Psoas muscle (tissue), 8 donors: ENCODE results near the gene FAM53C. TPM values are rescaled to one million over a fixed set of nuclear protein-coding genes. Genes with fewer than 3 reads are reported as not detected.

Source experiments
- ATAC-seq, 4 donors: fragments of 200-7000 bp; cut with Tn5 transposase; one replicate each; pipeline ENCODE4 v1.9.1; 2020; ENCODE audit warnings: moderate library complexity in 3 of 4, mild to moderate bottlenecking in 2 of 4
- DNase-seq, 2 donors: peaks; one replicate each; pipeline ENCODE4 v3.0.0-alpha.2; 2020
- H3K27ac ChIP-seq: fragments of 200-600 bp; one replicate; pipeline ENCODE4 v1.8.0; 2022
- H3K27me3 ChIP-seq, 3 donors: fragments of 200-600 bp in 1 of 3; one replicate each; pipeline versions ENCODE4 v1.6.1 to v1.8.0; 2013 to 2022; ENCODE audit warnings: low read length in 2 of 3, mild to moderate bottlenecking in 2 of 3, moderate library complexity in 1 of 3; ENCODE audit not compliant: insufficient read depth in 3 of 3
- H3K36me3 ChIP-seq, 2 donors: fragments of 200-600 bp in 1 of 2; one replicate each; pipeline versions ENCODE4 v1.6.1 to v1.8.0; 2013 to 2022; ENCODE audit warnings: low read depth in 1 of 2, mild to moderate bottlenecking in 1 of 2, moderate library complexity in 1 of 2; ENCODE audit not compliant: insufficient read depth in 1 of 2
- H3K4me1 ChIP-seq: fragments of 200-600 bp; one replicate; pipeline ENCODE4 v1.8.0; 2022
- H3K4me3 ChIP-seq: fragments of 200-600 bp; one replicate; pipeline ENCODE4 v1.8.0; 2022; ENCODE audit warnings: mild to moderate bottlenecking
- H3K9me3 ChIP-seq: fragments of 200-600 bp; one replicate; pipeline ENCODE4 v1.8.0; 2022
- WGBS, 3 donors: extraction: QIAGEN DNeasy Blood & Tissue Kit; methylation state at CpG; one replicate each; pipeline versions ENCODE4 v1.1.6 to v1.1.7; 2013; 5-methylcytosine and 5-hydroxymethylcytosine counted together
- intact Hi-C, 2 donors: fragments of 100-400 bp; cut with DNase I; formaldehyde crosslinking; loops; one replicate each; pipeline versions ENCODE4 v1.11.0 to v1.14.2; 2022
- polyA plus RNA-seq, 3 donors: library from polyadenylated mRNA; stranded (reverse); fragments of 200-250 nt; gene quantifications; one replicate each; pipeline ENCODE4 v1.2.3, GENCODE V29; 2013
- total RNA-seq, 4 donors: library from RNA; stranded (reverse); fragmentation: NEBNext Ultra II Directional in 2 of 4; extraction: Animal tissue kit (Norgen Biotek cat#: 25700) in 2 of 4; gene quantifications; one replicate each; pipeline versions ENCODE4 v1.2.1 to v1.2.4, GENCODE V29; 2021 to 2023
- TF ChIP-seq, protein P1 (sequence below): fragments of 200-600 bp; IDR thresholded peaks from one replicate; pipeline ENCODE4 v1.8.0; 2022; ENCODE audit warnings: antibody characterized with exemption
- donor health status: healthy with polysubstance abuse.
- donor health status: DM: no; HTN: no; CAD: no; lungs with moderate emphysema.
- donor health status: Bipolar disorder and iron deficiency.
- donor health status: healthy.
- donor health status: DM: yes; HTN: yes; CAD: no.
- donor health status: DM: no; HTN: no; CAD: no.
- donor health status: DM: no; HTN: no; CAD: no.
- donor health status: DM: yes; HTN: yes; CAD: no.

The FAM53C gene
- total and polyA plus RNA-seq, 7 donors, result 10.8 to 57.6 (median 36.0) TPM

DNA sequence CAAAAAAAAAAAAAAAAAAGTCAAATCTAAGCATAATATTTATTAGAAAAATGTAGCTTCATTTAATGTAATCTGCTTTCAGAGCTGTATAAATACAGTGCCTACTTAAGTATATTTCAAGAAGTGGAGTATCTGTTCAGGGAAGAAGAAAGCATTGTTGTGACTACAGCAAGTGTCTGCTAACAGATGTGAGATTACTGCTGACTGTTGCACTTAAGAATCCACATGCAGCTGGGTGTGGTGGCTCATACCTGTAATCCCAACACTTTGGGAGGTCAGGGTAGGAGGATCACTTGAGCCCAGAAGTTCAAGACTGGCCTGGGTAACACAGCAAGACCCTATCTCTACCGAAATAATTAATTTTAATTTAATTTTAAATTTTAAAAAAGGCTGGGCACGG is 33.4 kb downstream of the FAM53C start:
- no peak overlapping the region for H3K4me3 ChIP-seq
- peaks cover 70% of the 10 kb centered on the region for H3K4me1 ChIP-seq
- ATAC-seq (peak in 1 of 4 donors; percentile 16), DNase-seq (no peak)
- TF ChIP-seq, protein P1, sequence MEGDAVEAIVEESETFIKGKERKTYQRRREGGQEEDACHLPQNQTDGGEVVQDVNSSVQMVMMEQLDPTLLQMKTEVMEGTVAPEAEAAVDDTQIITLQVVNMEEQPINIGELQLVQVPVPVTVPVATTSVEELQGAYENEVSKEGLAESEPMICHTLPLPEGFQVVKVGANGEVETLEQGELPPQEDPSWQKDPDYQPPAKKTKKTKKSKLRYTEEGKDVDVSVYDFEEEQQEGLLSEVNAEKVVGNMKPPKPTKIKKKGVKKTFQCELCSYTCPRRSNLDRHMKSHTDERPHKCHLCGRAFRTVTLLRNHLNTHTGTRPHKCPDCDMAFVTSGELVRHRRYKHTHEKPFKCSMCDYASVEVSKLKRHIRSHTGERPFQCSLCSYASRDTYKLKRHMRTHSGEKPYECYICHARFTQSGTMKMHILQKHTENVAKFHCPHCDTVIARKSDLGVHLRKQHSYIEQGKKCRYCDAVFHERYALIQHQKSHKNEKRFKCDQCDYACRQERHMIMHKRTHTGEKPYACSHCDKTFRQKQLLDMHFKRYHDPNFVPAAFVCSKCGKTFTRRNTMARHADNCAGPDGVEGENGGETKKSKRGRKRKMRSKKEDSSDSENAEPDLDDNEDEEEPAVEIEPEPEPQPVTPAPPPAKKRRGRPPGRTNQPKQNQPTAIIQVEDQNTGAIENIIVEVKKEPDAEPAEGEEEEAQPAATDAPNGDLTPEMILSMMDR, result no peak
- H3K27me3 ChIP-seq, result no peaks in the 10 kb centered on the region
- 85 to 97% (median 92%) methylated on average over 2 of the region's 2 CpGs for WGBS, 3 donors
- peaks cover 0 to 40% of the 10 kb centered on the region in 2 donors for H3K36me3 ChIP-seq
- intact Hi-C loops, result no loop called here
- peak overlapping the region; percentile 71 for H3K27ac ChIP-seq
- no peaks in the 10 kb centered on the region for H3K9me3 ChIP-seq

DNA sequence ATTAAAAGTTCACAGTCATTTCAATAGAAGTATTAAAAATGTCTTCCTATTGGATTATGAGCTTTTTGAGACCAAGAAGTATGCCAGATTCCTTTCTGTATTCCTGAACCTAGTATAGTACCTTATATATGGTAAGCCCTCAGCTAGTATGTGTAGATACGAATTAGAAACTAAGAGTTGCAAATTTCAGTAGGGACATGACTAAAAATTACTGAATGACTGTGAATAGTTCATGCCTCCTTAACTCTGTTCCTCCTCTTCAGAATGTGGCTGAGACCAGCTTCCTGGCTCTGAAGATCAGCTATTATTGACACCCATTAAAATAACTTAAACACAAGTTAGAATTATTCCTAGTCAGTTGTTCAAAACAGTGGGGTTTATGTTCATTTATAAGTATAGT is 34.2 kb downstream of the FAM53C start:
- peaks cover 0 to 48% of the 10 kb centered on the region in 2 donors for H3K36me3 ChIP-seq
- no peaks in the 10 kb centered on the region for H3K9me3 ChIP-seq
- no peaks in the 10 kb centered on the region for H3K27me3 ChIP-seq
- H3K4me3 ChIP-seq, result no peak overlapping the region
- intact Hi-C loops, result no loop called here
- no peak overlapping the region for H3K27ac ChIP-seq
- TF ChIP-seq, protein P1, result no peak
- peaks cover 62% of the 10 kb centered on the region for H3K4me1 ChIP-seq
- no peak for DNase-seq
- no peak for ATAC-seq
- 62 to 85% (median 67%) methylated on average over 1 of the region's 1 CpG for WGBS, 3 donors

DNA sequence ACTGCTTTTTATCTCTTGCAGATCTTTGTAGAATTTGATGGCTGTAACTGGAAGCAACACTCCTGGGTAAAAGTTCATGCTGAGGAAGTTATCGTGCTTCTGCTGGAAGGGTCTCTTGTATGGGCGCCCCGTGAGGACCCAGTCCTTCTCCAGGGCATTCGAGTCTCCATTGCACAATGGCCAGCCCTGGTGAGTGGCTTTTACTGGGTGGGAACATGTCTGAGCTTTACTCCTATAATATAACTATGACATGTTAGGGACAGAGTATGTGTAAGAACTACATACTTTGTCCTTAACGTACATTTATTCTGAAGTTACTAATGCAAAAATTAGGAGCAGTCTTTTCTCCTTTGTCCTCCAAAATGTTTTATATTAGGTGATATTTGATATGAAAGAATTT is 34.6 kb downstream of the FAM53C start:
- H3K9me3 ChIP-seq, result no peaks in the 10 kb centered on the region
- H3K4me3 ChIP-seq, result no peak overlapping the region
- TF ChIP-seq, protein P1, result no peak
- ATAC-seq (peak in 2 of 4 donors; percentile 52 to 53), DNase-seq (no peak)
- 43 to 76% (median 53%) methylated on average over 5 of the region's 5 CpGs for WGBS, 3 donors
- H3K27me3 ChIP-seq, result no peaks in the 10 kb centered on the region
- intact Hi-C loops, result no loop called here
- H3K27ac ChIP-seq, result peak overlapping the region; percentile 24
- peaks cover 0 to 52% of the 10 kb centered on the region in 2 donors for H3K36me3 ChIP-seq
- H3K4me1 ChIP-seq, result peaks cover 58% of the 10 kb centered on the region

DNA sequence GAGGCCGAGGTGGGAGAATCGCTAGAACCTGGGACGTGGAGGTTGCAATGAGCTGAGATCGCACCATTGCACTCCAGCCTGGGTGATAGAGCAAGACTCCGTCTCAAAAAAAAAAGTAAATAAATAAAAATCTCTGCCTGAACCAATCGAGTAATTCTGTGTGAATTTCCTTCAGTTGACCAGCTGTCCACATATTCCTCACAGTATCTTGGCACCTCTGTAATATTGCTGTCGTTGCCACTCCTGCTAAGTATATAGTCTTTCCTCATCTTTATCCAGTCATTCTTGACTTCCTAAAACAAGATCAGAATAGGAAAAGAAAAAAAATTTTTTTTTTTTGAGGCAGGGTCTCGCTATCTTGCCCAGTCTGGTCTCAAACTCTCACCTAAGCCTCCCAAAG is 44.3 kb downstream of the FAM53C start:
- Histone ChIP-seq H3K9me3 (no peaks in the 10 kb centered on the region), H3K36me3 (peaks cover 4 to 91% of the 10 kb centered on the region in 2 donors), H3K27ac (no peak overlapping the region), H3K4me1 (peaks cover 15% of the 10 kb centered on the region), H3K27me3 (no peaks in the 10 kb centered on the region), H3K4me3 (no peak overlapping the region)
- TF ChIP-seq, protein P1, result no peak
- intact Hi-C loops, result no loop called here
- 75 to 82% (median 78%) methylated on average over 8 of the region's 8 CpGs for WGBS, 3 donors
- ATAC-seq (no peak), DNase-seq (no peak)

DNA sequence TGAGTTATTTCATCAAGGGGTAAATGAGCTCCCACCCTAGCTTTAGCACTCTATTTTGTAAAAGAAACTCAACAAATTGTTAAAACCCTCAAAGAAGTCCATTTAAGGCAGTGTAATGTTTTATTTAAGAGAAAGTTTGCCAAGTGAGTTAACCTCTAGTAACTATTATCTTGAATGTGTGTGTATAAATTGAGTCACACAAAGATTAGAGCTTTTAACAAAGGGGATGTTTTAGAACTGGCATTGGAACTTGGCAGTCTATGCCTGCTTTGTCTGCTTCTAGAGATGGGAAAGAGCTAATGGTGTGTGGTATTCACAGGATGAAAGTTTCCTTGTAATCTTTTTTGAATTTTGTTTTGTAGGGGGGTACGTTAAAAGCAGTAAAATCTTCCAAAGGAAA is 47.6 kb downstream of the FAM53C start:
- Histone ChIP-seq H3K4me3 (no peak overlapping the region), H3K27ac (peak overlapping the region; percentile 70), H3K27me3 (no peaks in the 10 kb centered on the region), H3K9me3 (no peaks in the 10 kb centered on the region), H3K36me3 (peaks cover 4 to 73% of the 10 kb centered on the region in 2 donors), H3K4me1 (peaks cover 20% of the 10 kb centered on the region)
- intact Hi-C loops, result loop anchor here in 1 of 2 donors (5.0 kb wide), 1 partner anchor 33 kb away; the partner anchor contains the start of gene KDM3B
- TF ChIP-seq, protein P1, result no peak
- WGBS, 3 donors, result 94 to 100% (median 96%) methylated on average over 1 of the region's 1 CpG
- no peak for ATAC-seq
- DNase-seq, result no peak
